NCI-H226 (cell line): Measurements from ENCODE around the gene QRICH1.
"Not testable (repeated sequence)": the region's sequence is repeated elsewhere in the genome, so short reads cannot be mapped to it uniquely, and the experiment has no call there.

Experiments used
- DNase-seq: peaks from one replicate; pipeline ENCODE4 v3.0.0-alpha.2; 2015

QRICH1 gene

DNA sequence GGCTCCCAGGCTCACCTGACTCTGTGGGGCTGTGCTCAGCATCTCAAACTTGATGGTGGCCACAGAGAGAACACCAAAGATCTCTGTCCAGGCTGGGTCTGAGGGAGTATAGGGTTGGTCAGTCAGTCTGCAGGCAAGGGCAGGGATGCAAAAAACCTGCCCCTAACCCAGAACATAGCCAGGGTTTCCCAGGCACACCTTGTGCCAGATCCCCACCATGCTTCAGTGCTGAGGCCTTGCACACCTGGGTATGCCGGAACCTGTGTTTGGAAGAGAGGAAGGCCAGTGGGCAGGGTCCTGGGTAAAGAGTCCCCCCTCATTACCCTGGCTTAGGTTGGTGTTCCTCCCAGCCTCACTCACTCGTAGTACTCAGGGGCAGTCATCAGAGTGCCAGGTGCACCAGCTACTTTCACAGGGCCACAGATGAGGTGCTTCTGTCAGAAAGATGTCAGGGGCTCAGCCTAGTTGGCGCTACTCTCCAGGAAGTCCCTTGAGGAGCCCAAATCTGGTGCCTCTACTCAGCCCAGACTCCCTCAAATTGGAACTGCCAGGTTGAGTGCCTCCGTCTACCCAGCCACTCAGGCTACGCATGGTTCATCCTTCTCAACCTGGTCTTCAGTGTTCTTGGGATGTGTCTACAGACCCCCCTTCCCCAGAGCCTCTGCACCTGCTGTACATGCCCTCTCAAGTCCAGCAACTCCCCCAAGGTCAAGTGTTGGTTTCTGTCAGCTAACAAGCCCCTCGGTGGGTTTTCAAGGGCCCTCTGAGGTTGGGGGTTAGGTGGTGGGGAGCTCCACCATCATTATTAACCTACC lies 77.2 kb downstream of the QRICH1 start:
- DNase-seq, result no peak

DNA sequence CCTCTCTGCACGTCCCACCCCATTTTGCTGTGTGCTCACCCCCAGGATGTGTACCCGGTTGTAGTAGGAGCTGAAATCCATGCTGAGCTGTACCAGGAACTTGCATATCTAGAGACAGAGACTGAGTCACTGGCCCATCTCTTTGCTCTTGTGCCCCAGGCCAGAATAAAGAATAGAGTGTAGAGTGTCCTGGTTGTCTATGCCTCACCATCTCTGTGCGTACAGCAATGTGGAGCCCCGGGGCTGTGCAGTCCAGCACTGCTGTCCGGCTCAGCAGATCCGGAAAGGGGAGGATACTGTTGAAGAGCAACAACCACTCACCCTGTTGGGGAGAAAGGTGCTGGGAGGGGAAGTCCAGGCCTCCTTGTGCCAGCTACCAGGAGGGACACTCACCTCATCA lies 78.1 kb downstream of the QRICH1 start:
- DNase-seq, result no peak

DNA sequence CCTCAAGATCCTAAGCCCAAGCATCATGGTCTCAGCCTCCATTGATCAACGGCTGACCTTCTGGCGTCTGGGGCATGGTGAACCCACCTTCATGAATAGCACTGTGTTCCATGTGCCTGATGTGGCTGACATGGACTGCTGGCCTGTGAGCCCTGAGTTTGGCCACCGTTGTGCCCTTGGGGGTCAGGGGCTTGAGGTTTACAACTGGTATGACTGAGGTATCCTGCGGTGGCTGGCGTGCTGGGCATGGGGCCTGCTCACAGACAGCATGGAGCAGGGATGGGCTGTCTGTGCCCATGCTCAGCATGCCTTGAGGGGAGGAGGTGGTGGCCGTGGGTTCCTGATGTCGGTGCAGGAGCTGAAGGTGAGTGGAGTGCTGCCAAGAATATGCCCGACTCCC lies 78.8 kb downstream of the QRICH1 start:
- no peak for DNase-seq

GRCh38 chr3:49013738-49014660 lies 79.9 kb downstream of the QRICH1 start:
- no peak for DNase-seq

DNA sequence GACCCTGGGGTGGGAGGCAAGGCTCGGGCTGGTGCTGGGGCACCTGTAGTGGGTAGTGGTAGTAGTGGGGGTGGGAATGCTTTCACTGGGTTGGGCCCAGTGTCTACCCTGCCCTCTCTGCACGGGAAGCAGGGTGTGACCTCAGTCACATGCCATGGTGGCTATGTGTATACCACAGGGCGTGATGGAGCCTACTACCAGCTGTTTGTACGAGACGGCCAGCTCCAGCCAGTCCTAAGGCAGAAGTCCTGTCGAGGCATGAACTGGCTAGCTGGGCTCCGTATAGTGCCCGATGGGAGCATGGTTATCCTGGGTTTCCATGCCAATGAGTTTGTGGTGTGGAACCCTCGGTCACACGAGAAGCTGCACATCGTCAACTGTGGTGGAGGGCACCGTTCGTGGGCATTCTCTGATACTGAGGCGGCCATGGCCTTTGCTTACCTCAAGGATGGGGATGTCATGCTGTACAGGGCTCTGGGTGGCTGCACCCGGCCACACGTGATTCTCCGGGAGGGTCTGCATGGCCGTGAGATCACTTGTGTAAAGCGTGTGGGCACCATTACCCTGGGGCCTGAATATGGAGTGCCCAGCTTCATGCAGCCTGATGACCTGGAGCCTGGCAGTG lies 80.6 kb downstream of the QRICH1 start:
- DNase-seq, result no peak

- DNase-seq, result no peak
Measured at GRCh38 chr3:49012441-49013017, 81.3 kb downstream of the QRICH1 start.

- DNase-seq, result no peak
Measured at GRCh38 chr3:49009396-49009795, 84.5 kb downstream of the QRICH1 start.

DNA sequence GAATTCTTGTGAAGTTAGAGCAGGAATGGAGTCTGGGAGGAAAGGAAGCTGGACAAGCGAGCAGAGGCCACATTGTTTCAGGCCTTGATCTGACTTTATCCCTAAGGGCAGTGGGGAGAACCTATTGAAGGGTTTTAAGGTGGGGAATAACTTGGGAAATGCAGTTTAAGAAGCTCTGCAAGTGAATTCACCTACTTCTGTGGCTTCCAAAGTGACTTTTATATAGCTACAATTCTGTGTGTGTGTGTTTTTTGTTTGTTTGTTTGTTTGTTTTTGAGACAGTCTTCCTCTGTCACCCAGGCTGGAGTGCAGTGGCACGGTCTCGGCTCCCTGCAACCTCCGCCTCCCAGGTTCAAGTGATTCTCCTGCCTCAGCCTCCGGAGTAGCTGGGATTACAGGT lies 85.2 kb downstream of the QRICH1 start:
- DNase-seq, result not testable (repeated sequence)

- DNase-seq, result peak; percentile 90
Measured at GRCh38 chr3:49007771-49008528, 85.9 kb downstream of the QRICH1 start.

DNA sequence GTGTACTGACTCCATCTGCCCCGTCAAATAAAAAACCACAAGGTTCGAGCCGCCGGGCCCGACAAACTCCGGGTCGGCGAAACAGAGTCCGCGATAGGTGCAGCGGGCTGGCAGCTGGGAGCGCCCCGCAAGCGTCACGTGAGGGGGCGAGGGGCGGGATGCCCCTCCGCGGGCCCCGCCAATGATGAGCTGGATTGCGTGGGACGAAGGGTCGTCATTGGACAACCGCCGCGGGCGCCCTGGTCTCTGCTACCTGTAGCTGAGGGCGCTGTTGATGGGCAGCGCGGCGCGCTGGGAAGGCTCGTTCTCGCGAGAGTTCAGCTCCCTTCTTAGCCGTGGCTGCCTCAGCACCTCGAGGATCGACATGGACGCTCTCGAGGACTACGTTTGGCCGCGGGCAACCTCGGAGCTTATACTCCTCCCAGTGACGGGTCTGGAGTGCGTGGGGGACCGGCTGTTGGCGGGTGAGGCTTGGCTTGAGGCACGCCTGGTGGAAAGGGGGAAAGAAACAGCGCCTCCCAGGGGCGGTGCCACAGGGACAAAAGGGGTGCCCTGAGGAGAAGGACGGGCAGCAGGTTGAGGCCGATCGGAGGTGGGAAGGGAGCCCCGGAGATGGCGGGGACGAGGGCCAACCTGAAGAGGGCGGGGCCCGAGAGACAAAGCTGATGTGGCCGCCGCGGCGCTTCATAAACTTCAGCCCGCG lies 86.7 kb downstream of the QRICH1 start, which contains the start of gene WDR6:
TSS of gene WDR6 (plus strand) at position 324 of the 703 bp plus-strand sequence. CDS start at position 365, 41 bp downstream.
- DNase-seq, result peak; percentile 99

- no peak for DNase-seq
Measured at GRCh38 chr3:49006408-49007067, 87.3 kb downstream of the QRICH1 start.

DNA sequence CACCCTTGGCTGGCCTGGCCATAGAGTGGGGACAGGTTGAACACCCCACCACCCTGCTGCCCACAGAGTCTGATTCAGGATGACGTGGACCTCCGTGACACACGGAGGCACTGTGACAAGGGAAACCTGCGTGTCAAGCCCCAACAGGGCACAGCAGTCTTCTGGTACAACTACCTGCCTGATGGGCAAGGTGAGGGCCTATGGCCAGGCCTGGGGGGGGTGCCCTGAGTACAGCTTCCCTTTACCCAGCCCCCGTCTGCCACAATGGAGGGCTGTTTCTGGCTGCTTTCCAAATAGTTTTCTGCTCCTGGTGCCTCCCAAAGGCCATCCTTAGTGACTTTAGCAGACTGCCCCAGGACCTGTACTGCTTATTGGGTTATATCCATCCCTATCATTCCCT lies 87.9 kb downstream of the QRICH1 start:
- no peak for DNase-seq

GRCh38 chr3:49005303-49005680 lies 88.6 kb downstream of the QRICH1 start:
- no peak for DNase-seq

DNA sequence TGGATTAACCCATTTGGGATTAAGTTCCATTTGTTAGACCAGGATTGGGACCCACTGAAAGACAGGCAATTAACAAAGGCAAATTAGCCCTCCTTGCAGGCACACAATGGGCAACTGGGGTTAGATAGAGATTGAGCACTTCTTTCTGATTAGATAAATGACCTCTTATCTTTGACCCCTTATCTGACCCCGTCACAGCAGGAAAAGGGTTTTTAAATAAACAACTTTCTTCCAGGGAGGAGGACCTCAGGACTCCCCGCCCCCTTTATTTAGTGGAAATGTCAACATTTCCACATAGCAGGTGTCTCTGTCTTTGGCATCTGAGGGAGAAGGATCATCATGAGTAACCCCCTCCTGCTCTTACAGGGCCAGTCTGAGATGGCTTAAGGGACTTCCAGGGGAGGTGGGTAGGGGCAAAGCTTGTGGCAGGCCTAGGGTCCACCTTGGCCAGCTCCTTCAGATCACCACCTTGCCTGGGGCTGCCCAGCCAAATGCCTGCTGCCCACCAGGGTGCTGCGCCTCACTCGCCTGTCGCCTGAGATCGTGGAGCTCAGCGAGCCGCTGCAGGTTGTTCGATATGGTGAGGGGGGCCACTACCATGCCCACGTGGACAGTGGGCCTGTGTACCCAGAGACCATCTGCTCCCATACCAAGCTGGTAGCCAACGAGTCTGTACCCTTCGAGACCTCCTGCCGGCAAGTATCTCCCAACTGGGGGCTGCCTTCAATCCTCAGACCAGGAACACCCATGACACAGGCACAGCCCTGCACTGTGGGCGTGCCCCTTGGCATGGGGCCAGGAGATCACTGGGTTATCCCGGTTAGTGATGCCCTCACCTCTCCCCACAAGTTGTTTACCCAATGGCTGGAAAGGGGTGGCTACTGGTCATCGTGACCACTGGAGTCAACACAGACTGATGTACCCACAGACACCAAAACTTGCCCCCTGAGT lies 89.2 kb downstream of the QRICH1 start:
- no peak for DNase-seq

DNA sequence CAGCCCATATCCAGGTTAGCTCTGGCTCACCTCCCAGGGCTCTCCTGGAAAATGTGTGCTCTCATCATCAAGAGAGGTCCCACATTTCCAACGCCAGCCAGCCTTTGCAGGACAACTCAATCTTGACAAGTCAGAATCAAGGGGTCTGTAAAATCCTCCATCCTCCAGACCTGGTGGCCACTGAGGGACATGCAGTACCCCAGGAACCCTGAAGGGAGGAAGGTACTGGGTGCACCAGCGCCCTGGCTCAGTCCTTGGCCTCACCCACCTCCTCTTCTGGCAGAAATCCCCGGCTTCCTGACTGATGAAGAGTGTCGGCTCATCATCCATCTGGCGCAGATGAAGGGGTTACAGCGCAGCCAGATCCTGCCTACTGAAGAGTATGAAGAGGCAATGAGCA lies 92.7 kb downstream of the QRICH1 start:
- DNase-seq, result no peak

DNA sequence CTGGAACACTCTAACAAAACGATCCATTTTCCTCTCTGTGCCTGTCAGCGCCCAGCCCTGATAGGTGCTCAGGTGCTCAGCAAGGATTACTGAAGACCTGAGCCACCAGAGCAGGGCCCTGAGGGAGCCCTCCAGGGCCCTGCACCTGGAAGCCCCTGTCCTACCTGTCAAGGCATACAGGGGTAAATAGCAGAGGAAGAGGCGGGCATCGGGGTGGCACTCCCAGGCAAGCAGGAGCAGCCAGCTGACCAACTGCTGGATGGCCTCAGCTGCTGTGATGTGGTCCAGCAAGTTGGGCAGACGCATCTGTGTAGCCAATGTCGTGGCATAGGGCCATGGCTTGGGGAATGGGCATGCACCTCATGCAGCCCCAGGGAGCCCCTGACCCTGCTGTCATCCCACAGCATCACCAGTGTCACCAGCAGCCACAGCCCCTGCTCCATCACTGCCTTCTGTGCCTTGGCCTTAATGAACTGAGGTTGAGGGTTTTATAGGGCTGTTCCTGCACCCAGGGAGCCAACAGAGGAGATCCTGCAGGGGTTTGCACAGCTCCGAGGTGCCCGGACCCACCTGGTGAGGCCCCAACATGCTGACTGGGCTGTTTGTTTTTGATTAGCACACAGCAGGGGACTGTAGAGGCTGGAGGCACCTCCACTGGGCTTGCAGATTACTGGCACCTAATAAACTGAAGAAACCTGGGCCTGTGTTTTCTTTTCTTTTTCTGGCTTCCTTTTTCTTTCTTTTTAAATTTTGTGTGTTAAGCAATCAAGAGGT lies 94.6 kb downstream of the QRICH1 start:
- DNase-seq, result no peak

- no peak for DNase-seq
Measured at GRCh38 chr3:48997714-48998637, 95.9 kb downstream of the QRICH1 start.

GRCh38 chr3:48997102-48997635 lies 96.7 kb downstream of the QRICH1 start:
- no peak for DNase-seq
